ENCODE measurements around the gene EPC2. TPM values are rescaled to one million over a fixed set of nuclear protein-coding genes. Genes with fewer than 3 reads are reported as not detected.
A peak's percentile ranks its signal among the peaks of the same experiment; 100 is the strongest.
"Not testable (repeated sequence)": the region's sequence is repeated elsewhere in the genome, so short reads cannot be mapped to it uniquely, and the experiment has no call there.

Gene EPC2
- total RNA-seq, 1 donor from 2014 or later, result 35.9 TPM

DNA sequence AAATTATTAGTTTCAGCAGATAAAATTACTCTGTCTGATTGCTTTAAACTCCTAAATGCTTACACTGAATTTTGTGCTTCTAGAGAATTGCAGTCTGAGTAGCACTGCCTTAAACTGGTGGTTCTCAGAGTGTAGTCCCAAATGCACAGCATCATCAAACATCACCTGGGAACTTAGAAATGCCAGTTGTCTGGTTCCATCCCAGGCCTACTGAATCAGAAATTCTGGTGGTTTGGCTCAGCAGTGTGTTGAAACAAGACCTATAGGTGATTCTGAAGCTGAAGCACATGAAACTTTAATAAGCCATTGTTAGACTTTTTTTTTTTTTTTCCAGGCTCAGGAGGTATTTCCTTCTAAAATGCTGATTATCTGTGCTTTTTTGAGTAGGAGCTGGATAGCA, 22.0 kb downstream of the EPC2 start:
- H3K36me3 Mint-ChIP-seq, result peaks cover 3% of the 10 kb centered on the region
- H3K4me1 Mint-ChIP-seq (ENCODE audit: unreplicated experiment), result peaks cover 29% of the 10 kb centered on the region
- H3K27me3 Mint-ChIP-seq, result no peaks in the 10 kb centered on the region
- no peak for DNase-seq (ENCODE audit: extremely low spot score, unreplicated experiment)
- H3K9me3 Mint-ChIP-seq, result no peaks in the 10 kb centered on the region
- TF ChIP-seq, protein P1, sequence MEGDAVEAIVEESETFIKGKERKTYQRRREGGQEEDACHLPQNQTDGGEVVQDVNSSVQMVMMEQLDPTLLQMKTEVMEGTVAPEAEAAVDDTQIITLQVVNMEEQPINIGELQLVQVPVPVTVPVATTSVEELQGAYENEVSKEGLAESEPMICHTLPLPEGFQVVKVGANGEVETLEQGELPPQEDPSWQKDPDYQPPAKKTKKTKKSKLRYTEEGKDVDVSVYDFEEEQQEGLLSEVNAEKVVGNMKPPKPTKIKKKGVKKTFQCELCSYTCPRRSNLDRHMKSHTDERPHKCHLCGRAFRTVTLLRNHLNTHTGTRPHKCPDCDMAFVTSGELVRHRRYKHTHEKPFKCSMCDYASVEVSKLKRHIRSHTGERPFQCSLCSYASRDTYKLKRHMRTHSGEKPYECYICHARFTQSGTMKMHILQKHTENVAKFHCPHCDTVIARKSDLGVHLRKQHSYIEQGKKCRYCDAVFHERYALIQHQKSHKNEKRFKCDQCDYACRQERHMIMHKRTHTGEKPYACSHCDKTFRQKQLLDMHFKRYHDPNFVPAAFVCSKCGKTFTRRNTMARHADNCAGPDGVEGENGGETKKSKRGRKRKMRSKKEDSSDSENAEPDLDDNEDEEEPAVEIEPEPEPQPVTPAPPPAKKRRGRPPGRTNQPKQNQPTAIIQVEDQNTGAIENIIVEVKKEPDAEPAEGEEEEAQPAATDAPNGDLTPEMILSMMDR (conservative IDR thresholded peaks at IDR 0.05), result no peak
- no peak overlapping the region for H3K27ac Mint-ChIP-seq
- H3K4me3 Mint-ChIP-seq, result no peak overlapping the region

DNA sequence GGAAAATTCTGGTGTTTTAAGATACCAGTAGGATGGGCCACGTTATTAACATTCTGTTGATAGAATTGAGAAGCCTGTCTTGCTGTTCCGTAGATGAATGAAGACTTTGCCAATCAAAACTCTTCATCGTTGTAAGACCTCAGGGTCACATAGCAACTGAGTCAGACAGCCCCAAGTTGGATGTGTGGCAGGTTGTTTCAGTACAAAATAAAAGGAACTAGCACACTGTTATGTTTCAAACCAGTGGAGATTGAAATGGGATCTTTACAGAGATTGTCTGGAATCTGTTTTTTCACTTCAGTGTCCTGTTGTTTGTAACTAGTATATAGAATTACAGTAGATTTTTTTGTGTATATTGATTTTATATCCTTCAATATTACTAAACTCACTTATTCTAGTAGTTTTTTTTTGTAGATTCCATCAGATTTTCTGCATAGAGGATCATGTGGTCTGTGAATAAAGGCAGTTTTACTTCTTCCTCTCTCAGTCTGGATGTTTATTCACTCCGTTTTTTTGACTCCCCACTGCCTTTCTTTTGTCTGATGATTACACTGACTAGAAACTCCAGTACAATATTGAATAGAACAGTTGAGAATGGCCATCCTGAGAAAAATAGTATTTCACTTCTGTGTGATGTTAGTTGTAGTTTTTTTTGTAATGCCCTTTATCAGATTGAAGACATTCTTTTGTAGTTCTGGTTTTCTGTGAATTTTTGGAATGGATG, 22.7 kb downstream of the EPC2 start:
- no peak overlapping the region for H3K27ac Mint-ChIP-seq
- TF ChIP-seq, protein P1 (conservative IDR thresholded peaks at IDR 0.05), result no peak
- peaks cover 3% of the 10 kb centered on the region for H3K36me3 Mint-ChIP-seq
- H3K4me1 Mint-ChIP-seq (ENCODE audit: unreplicated experiment), result peaks cover 29% of the 10 kb centered on the region
- H3K9me3 Mint-ChIP-seq, result no peaks in the 10 kb centered on the region
- H3K4me3 Mint-ChIP-seq, result no peak overlapping the region
- no peaks in the 10 kb centered on the region for H3K27me3 Mint-ChIP-seq
- no peak for DNase-seq (ENCODE audit: extremely low spot score, unreplicated experiment)

- Mint-ChIP-seq H3K4me3 (no peak overlapping the region), H3K27ac (peak overlapping the region; percentile 47), H3K4me1 (ENCODE audit: unreplicated experiment) (peaks cover 35% of the 10 kb centered on the region), H3K27me3 (no peaks in the 10 kb centered on the region), H3K36me3 (peaks cover 10% of the 10 kb centered on the region), H3K9me3 (peaks cover 6% of the 10 kb centered on the region)
- no peak for DNase-seq (ENCODE audit: extremely low spot score, unreplicated experiment)
- TF ChIP-seq, protein P1 (conservative IDR thresholded peaks at IDR 0.05), result no peak
These were observed 26.2 kb downstream of the EPC2 start for GRCh38 chr2:148670773-148671172.

GRCh38 chr2:148674063-148675020, 29.8 kb downstream of the EPC2 start:
- Mint-ChIP-seq H3K4me3 (no peak overlapping the region), H3K27ac (peak overlapping the region; percentile 30), H3K4me1 (ENCODE audit: unreplicated experiment) (peaks cover 14% of the 10 kb centered on the region), H3K9me3 (peaks cover 6% of the 10 kb centered on the region), H3K27me3 (no peaks in the 10 kb centered on the region), H3K36me3 (peaks cover 10% of the 10 kb centered on the region)
- TF ChIP-seq, protein P1 (conservative IDR thresholded peaks at IDR 0.05), result peak; percentile 70
- no peak for DNase-seq (ENCODE audit: extremely low spot score, unreplicated experiment)

DNA sequence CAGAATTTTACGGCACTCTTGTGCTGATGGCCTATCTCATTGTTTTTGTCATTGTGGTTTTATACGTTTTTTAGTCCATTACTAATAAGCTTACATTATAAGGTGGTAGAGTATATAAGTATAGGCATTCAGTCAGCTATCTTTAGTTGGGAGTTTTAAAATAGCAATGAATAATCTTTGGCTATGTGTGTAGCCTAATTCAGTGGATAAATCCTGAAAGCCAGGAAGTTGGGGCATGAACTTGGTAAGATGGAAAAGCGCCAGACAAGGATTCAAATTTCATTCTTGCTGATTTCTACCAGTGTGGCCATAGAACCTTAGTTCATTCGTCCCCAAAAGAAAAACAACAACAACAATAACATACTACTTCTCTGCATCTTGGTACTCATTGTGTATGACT, 31.2 kb downstream of the EPC2 start:
- Mint-ChIP-seq H3K36me3 (peaks cover 13% of the 10 kb centered on the region), H3K27me3 (no peaks in the 10 kb centered on the region), H3K4me1 (ENCODE audit: unreplicated experiment) (peaks cover 12% of the 10 kb centered on the region), H3K9me3 (peaks cover 9% of the 10 kb centered on the region), H3K4me3 (no peak overlapping the region), H3K27ac (no peak overlapping the region)
- DNase-seq (ENCODE audit: extremely low spot score, unreplicated experiment), result no peak
- TF ChIP-seq, protein P1 (conservative IDR thresholded peaks at IDR 0.05), result no peak

- not testable (repeated sequence) for H3K27me3 Mint-ChIP-seq; H3K4me3 Mint-ChIP-seq; H3K27ac Mint-ChIP-seq; DNase-seq (ENCODE audit: extremely low spot score, unreplicated experiment); H3K4me1 Mint-ChIP-seq (ENCODE audit: unreplicated experiment)
- Mint-ChIP-seq H3K36me3 (peaks cover 13% of the 10 kb centered on the region), H3K9me3 (peaks cover 15% of the 10 kb centered on the region)
These were observed 34.0 kb downstream of the EPC2 start for GRCh38 chr2:148678302-148679179.

Measured in type B pancreatic cell (in vitro differentiated cells).